Peyer's patch (tissue), 4 donors: ENCODE results near the gene TTC9B.
"Not testable (repeated sequence)": the region's sequence is repeated elsewhere in the genome, so short reads cannot be mapped to it uniquely, and the experiment has no call there.

Experiments used
- CTCF ChIP-seq, 6 experiments: fragments of 450-650 bp in 4 of 6; fragments of 200-600 bp in 2 of 6; sonication (generic) in 1 of 6; IDR thresholded peaks; one replicate each; pipeline ENCODE4 v1.5.1; 2017 to 2019; ENCODE audit warnings: antibody characterized with exemption in 6 of 6, mild to moderate bottlenecking in 3 of 6, moderate library complexity in 1 of 6
- POLR2A ChIP-seq, 2 donors: fragments of 450-650 bp; IDR thresholded peaks; one replicate each; pipeline ENCODE4 v1.5.1; 2017; ENCODE audit warnings: antibody characterized with exemption in 2 of 2, mild to moderate bottlenecking in 2 of 2, moderate library complexity in 2 of 2

- TF ChIP-seq CTCF, POLR2A (IDR thresholded peaks at IDR 0.05): not testable (repeated sequence)
Measured at GRCh38 chr19:40171293-40171692, 46.9 kb downstream of the TTC9B start.
